HG02763 (cell line): Measurements from ENCODE around the gene PDE4D.

Experiments
- ATAC-seq: cut with Tn5 transposase; IDR thresholded peaks from one replicate; pipeline ENCODE4 v1.9.1; 2021; ENCODE audit warnings: mild to moderate bottlenecking, moderate library complexity; ENCODE audit not compliant: unreplicated experiment

The PDE4D gene

GRCh38 chr5:59665086-59665831 lies 228.3 kb downstream of the PDE4D start:
- no peak for ATAC-seq

DNA sequence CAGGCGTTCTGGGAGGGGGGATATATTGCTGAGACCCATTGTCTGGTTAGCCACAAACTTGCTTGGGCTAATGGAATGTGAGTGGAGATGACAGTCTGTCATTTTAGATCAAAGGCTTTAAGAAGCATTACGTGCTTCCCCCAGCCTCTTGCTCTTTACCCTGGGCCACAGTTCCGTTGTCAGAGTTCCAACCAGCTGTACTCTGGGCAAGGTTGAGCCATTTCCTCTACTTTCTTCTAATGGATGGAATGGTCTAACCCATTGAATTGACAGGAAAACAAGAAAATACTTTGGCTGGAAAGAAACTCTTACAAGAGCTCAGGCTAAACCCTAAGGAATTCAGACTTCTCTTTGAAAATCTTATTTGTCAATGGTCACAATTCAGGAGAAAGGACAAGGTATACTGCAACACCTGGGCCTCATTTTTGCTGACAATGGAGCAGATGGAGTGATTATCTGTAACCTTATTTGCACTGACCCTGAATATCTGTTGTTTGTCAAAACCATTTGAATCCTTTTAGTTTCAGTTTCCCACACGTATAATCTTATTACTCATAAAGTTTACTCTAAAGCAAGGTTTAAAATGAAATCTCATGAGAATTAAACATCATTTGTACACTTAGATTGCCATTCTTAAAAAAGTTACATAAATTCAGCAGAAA lies 231.4 kb downstream of the PDE4D start:
- ATAC-seq = peak; percentile 48

DNA sequence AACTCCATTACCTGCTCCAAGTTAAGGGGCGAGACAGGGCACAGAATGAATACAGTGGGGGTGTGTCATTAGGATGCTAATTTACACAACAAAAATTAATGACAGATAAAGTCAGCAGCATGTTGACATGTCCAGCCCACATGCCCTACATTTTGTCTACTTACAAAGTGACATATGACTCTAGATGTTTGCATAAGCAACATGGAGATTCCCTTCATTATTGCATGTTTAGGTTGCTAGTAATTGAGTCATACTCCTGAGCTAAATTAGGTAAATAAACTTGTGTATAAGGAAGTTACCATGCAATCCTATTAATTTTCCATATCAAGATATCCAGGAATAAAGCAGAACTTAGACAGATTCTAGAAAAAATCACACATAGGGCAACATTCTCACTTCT lies 232.2 kb downstream of the PDE4D start:
- ATAC-seq = no peak

- ATAC-seq = no peak
Observed at GRCh38 chr5:59660737-59661136, 232.8 kb downstream of the PDE4D start.

DNA sequence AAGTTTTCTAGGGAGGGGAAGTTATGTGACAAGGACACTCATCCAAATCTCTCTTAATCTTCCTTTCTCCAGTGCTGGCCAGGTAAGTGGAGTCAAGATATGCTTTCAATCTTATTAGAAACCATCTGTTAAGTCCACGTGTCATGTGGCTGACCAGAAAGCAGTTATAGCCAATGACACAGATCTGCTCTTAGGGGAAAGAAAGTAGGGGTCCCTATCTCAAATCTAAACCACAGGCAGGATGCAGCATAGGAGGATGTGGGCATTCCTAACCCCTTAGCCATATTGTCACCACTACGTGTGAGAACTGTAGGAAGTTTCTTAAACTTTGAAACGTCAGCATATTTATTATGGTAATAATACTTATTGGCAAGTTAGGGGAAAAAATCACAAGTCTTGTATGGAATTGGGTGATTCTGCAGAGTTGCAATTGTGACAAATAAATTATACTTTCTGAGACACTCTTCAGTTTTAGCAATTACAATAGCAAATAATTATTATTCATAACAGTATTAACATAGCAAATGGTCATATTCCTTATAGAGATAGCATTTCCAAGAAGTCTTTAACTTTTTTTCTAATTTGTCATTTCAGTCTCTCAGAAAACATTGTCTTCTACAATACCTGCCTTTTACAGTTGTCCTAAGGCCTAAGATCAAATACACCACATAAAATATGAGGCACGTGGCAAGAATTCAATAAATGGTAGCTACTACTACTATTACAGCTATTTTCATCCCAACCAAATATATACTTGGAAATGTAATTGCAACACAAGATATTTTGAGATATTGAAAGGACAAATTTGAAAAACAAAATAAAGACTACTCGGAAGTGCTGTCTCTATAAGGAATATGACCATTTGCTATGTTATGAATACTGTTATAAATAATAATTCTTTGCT lies 236.9 kb downstream of the PDE4D start:
- ATAC-seq = no peak

- no peak for ATAC-seq
Observed at GRCh38 chr5:59655693-59656309, 237.7 kb downstream of the PDE4D start.

DNA sequence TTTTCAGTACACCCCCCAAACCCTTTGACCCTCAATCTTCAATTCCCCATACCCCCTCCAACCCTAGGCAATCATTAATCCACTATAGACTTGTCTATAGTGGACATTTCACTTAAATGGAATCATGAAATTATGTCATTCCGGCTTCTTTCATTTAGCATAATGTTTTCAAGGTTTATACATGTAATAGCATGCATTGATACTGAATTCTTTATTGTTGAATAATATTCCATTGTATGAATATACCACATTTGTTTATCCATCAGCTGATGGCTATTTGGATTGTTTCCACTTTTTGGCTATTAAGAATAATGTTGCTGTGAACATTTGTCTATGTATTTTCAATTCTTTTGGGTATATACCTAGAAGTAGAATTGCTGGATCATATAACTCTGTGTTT lies 238.8 kb downstream of the PDE4D start:
- ATAC-seq = no peak

GRCh38 chr5:59652449-59652848 lies 241.1 kb downstream of the PDE4D start:
- ATAC-seq = no peak

DNA sequence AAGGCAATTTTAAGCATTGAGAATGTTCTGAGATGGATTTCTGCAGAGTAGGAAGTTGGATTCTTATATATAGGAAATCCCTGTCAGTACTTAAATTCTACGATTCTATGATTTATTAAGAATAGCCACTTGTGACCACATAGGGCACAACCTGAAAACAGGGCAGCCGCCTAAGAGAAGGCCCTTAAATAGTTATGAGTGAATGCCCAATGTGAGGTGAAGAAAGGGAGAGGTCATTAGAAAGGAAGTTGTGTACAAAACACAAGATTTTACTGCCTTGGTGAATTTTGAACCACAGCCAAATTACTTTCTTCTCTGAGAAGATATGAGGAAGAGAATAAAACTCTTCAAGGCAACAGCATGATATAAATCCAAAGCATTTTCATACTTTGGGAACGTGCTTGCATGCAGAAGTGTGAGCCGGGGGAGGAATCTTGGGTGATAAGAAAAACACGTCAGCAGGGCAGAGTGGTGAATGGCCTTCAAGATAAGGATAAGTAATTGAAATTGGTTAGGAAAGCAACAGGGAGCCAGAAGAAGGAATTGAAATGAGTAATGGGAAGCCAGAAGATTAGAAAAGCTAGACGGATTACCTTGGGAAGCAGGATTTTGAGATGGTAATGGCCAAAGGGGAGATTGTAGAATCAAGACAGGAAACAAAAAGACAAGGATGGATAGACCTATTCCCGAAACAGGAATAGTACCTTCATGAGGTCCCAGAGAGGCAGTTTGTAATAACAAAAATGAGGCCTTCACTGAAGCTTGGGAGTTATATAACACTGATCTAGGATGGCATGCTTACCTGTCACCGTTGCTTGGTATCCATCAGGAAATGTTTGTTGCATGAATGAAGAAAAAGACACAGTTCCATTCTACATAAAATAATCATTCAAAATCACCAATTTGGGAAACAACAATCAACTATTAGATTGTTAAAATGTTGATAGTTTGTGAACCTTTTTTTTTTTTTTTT lies 244.3 kb downstream of the PDE4D start:
- no peak for ATAC-seq

GRCh38 chr5:59648038-59648831 lies 245.3 kb downstream of the PDE4D start:
- no peak for ATAC-seq

GRCh38 chr5:59645380-59645779 lies 248.1 kb downstream of the PDE4D start:
- no peak for ATAC-seq

- no peak for ATAC-seq
Observed at GRCh38 chr5:59640411-59640810, 253.1 kb downstream of the PDE4D start.

GRCh38 chr5:59637884-59638580 lies 255.5 kb downstream of the PDE4D start:
- ATAC-seq = no peak

GRCh38 chr5:59629561-59629960 lies 264.0 kb downstream of the PDE4D start:
- ATAC-seq = no peak

- ATAC-seq = no peak
Observed at GRCh38 chr5:59628062-59628828, 265.3 kb downstream of the PDE4D start.

DNA sequence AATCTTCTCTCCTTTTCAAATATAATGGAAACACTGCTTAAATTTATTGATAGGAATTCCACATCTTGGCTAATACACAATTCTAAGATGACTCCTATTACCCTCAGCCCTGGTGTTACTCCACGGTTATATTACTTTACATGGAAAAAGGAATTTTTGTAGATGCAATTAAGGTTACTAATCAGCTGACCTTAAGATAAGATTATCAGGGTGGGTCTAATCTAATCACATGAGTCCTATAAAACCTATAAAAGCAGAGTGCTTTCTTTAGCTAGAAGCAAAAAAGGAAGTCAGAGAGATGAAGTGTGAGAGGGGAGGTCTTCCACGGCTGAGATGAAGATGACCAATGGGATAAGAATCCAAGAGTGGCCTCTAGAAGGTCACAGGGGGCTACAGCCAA lies 268.6 kb downstream of the PDE4D start:
- no peak for ATAC-seq

GRCh38 chr5:59622848-59623247 lies 270.7 kb downstream of the PDE4D start:
- no peak for ATAC-seq

- ATAC-seq = no peak
Observed at GRCh38 chr5:59621477-59621876, 272.0 kb downstream of the PDE4D start.
